Activated CD4-positive, alpha-beta T cell treated with anti-CD3 and anti-CD28 coated beads, Interleukin-2, amount 50 U/mL, for 1 hour (primary cell): ENCODE data around the gene NENF.
A peak's percentile ranks its signal among the peaks of the same experiment; 100 is the strongest.
"Not testable (repeated sequence)": the region's sequence is repeated elsewhere in the genome, so short reads cannot be mapped to it uniquely, and the experiment has no call there.

Source experiments
- DNase-seq: peaks from one replicate; pipeline ENCODE4 v3.0.0-alpha.2; 2020

Gene NENF

DNA sequence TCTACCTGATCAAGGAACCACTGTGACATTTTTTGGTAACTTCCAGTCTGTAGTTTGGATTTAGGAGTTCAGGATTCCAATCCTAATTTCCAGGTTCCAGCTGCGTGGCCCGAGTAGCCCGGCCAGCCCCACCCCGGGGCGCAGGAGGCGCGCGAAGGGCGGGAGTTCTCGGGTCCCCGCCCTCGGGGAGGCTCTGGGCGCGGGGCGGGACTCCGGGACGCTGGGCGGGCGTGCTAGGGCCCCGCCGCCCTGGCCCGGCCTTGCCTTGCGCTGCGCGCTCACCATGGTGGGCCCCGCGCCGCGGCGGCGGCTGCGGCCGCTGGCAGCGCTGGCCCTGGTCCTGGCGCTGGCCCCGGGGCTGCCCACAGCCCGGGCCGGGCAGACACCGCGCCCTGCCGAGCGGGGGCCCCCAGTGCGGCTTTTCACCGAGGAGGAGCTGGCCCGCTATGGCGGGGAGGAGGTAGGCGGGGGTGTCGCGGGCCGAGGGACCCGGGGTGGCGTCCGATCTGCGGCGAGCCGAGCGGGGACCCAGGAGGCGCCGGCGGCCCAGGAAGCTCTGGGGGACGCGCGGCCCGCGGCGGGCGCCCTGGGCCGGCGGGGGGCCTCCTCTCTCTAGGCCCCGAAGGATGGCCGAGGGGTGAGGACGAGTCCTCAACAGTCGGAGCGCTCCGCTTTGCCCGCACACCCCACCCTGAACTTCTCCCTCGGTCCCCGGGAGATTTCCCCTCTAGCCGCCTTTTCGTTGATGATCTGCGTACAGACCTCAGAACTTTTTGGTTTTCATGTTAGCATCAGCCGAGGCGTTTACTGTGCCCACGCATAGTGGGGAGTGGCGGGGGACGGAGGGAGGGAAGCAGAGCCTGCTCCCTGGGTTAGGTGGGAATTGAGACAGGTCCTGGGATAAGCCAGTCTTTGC lies at the start of gene NENF:
NENF (plus strand) TSS at position 260 of the 916 bp plus-strand sequence; CDS start at position 284, 24 bp downstream.
- peak; percentile 63 for DNase-seq

DNA sequence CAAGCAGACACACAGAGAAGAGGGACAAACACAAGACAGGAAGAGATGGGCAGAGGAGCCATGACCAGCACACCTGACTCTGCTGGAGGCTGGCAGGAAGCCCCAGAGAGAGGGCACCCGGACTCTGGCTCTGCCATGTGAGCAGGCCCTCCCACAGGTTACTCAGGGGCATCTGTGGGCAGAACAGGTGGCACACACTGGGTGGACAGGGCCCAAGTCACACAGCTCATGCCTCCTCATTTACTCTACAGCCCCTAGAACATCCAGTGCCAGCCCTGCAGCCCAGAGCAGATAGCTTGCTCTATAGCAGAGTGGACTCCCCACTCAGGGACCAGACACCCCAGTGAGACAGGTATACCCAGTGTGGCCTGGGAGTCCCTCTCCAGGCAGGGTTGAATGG lies 46.7 kb upstream of the NENF start:
- DNase-seq: no peak

- DNase-seq: no peak
Observed at GRCh38 chr1:212388985-212389716, 43.6 kb upstream of the NENF start.

GRCh38 chr1:212395678-212396437 lies 36.9 kb upstream of the NENF start:
- DNase-seq: not testable (repeated sequence)

DNA sequence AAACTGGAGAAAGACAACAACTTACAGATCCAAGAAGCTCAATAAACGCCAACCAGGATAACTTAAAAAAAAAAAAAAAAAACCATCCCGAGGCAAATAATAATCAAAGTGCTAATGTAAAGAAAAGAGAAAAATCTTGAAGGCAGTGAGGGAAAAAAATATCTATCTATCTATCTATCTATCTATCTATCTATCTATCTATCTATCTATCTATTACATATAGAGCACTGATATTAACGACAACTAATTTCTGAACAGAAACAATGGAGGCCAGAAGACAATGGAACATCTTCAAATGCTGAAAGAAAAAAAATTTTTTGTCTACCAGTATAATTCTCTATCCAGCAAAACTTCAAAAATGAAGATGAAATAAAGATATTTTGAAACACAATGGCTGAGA lies 36.1 kb upstream of the NENF start:
- DNase-seq: no peak

- DNase-seq: no peak
Observed at GRCh38 chr1:212397171-212397570, 35.5 kb upstream of the NENF start.

DNA sequence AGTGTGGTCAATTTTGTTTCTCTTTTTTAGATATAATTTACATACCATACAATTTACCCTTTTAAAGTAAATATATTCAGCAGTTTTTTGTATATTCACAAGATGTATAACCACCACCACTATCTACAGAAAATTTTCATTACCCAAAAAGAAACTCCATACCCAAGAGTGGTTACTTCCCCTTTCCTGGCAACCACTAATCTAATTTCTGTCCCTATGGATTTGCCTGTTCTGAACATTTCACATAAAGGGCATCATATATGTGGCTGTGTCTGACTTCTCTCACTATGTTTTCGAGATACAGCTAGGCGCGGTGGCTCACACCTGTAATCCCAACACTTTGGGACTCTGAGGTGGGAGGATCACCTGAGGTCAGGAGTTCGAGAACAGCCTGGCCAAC lies 31.7 kb upstream of the NENF start:
- no peak for DNase-seq

- DNase-seq: no peak
Observed at GRCh38 chr1:212401838-212402582, 30.7 kb upstream of the NENF start.

DNA sequence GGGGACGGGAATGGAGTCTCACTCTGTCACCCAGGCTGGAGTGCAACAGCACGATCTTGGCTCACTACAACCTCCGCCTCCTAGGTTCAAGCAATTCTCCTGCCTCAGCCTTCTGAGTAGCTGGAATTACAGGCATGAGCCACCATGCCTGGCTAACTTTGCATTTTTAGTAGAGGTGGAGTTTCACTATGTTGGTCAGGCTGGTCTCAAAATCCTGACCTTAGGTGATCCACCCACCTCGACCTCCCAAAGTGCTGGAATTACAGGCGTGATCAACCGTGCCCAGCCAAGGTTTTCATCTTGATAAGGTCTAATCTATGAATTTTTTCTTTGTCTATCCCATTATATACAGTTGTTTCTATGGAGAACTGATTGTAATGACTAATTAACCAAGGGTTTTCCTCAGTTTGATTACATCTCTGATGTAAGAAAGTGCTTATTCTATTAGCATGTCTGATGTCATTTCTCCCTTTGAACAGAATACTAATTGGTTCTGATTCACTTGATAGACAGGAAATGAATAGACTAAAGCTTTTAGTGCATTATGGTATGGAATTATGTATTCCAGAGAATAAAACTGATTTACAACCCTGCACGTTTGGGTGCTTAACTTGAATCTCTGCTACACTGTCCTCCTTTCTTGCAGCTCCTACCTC lies 29.9 kb upstream of the NENF start:
- DNase-seq: no peak

DNA sequence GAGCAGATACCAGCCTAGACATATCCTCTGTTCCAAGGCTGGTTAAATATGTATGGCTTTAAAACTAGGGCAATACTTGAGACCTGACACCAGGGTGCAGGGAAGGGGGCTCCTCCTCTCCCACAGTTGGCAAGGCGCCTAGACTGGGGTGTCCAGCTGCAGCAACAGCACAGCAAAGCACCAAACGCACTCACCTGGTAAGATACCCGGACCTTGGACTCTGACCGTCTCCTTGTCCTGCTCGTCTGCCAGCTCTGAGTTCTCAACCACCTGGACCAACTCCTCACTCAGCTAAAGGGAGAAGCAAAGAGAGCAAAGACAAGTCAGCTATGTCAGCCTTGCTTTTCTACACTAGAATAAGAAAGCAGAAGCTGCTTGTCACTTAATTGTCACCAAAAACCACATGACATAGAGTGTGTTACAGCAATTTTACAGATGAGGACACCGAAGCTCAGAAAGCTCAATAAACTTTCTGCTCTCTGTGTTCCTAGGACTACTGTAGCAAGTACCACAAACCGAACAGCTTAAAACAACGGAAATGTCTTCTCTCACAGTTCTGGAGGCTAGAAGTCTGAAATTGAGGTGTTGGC lies 22.4 kb upstream of the NENF start:
- DNase-seq: no peak

DNA sequence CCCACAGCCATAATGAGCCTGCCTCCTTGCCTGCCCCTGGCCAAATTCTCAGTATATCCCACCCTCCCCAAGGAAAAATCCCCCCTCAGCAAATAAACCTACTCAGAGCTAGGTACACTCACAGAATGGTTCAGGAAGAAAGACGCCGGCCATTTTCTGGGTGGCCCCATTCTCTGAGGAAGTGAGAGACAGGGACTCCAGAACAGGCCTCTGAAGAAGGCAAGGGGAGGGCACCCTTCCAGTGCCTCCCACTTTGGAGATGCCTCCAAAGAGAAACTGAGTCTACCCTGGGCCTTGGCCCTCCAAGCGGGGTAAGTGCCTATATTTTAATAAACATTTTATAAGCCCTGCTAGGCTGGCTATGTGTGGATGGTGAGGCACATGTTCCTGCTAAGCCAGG lies 20.3 kb upstream of the NENF start:
- DNase-seq: no peak

GRCh38 chr1:212413902-212414327 lies 18.8 kb upstream of the NENF start:
- DNase-seq: no peak

- peak; percentile 80 for DNase-seq
Observed at GRCh38 chr1:212414328-212415106, 18.2 kb upstream of the NENF start, which contains the start of gene PACC1. Gene PACC1, minus strand, starts transcription at chr1:212414886. Its CDS starts 129 bp downstream, at chr1:212414757.

- no peak for DNase-seq
Observed at GRCh38 chr1:212415107-212415841, 17.4 kb upstream of the NENF start.

- DNase-seq: no peak
Observed at GRCh38 chr1:212421165-212421564, 11.6 kb upstream of the NENF start.

GRCh38 chr1:212423879-212424278 lies 8.8 kb upstream of the NENF start:
- no peak for DNase-seq

GRCh38 chr1:212428496-212428895 lies 4.2 kb upstream of the NENF start:
- DNase-seq: no peak

- DNase-seq: no peak
Observed at GRCh38 chr1:212430416-212430815, 2.3 kb upstream of the NENF start.

DNA sequence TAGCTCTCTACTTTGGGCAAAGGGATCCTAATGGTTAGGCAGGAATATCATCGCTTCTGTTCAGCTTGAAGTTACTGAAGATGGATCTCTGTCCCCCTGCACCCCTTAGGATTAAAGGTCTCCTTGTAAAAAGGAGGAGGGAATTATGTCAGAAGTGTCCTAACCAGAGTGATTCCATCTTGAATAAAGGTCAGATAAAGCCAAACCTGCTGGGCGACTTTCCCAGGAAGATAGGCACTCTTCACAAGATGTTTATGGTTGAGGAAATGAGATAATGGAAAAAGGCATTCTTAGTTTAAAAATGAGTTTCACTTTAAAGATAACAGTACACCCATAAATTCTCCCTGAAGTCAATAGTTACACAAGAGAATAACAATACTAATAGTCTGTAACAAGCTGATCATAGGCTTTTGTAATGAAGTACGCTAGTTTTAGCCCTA lies 1.7 kb upstream of the NENF start:
- DNase-seq: no peak

- no peak for DNase-seq
Observed at GRCh38 chr1:212431644-212432043, 1.1 kb upstream of the NENF start.
